Suprapubic skin (tissue), 4 donors: ENCODE measurements around the gene SCARB1.

Experiments used
- EP300 ChIP-seq: sonication (generic); formaldehyde crosslinking; IDR thresholded peaks from one replicate; pipeline ENCODE4 v1.6.1; 2017; ENCODE audit warnings: antibody characterized with exemption
- POLR2A ChIP-seq, 2 donors: fragments of 450-650 bp; IDR thresholded peaks; one replicate each; pipeline ENCODE4 v1.6.1; 2017; ENCODE audit warnings: antibody characterized with exemption in 2 of 2, mild to moderate bottlenecking in 2 of 2, moderate library complexity in 2 of 2
- POLR2AphosphoS5 ChIP-seq, 3 donors: sonication (generic); formaldehyde crosslinking; IDR thresholded peaks; one replicate each; pipeline ENCODE4 v1.6.1; 2017; ENCODE audit warnings: antibody characterized with exemption in 3 of 3
- TF ChIP-seq, protein P1 (sequence below), 2 donors: fragments of 200-600 bp in 1 of 2; fragments of 450-650 bp in 1 of 2; sonication (generic) in 1 of 2; IDR thresholded peaks; one replicate each; pipeline ENCODE4 v1.5.1; 2016 to 2019; ENCODE audit warnings: antibody characterized with exemption in 2 of 2, mild to moderate bottlenecking in 1 of 2, moderate library complexity in 1 of 2

DNA sequence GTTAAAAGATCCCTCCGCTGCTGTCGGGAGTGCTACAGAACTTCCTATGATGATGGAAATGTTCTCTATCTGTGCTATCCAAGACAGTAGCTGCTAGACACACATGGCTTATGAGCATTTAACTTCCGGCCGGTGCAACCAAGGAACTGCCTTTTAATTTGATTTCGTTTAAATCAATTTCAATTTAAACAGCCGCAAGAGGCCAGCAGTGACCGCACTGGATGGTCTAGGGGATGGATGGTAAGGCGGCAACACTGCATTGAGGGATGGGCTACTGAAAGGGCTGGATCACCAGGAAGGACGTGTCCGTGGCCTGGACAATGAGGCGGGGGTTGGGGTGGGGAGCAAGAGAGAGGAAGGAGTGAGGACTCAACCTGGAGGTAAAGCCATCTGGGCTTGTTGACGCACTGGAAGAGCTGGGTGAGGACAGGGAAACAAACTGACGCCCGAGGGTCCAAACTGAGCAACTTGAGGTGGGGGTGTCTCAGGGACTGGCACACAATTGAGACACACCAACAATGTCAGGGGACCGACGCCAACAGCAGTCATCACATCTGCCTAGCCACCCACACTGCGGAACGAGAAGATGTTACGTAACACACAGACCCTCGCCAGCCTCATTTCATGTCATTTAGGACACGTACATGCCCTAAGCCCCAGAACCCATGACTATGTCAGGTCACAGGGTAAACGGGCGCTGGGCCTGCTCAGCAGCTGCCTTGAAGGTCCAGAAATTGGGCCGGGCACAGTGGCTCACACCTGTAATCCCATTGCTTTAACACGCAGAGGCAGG lies 57.6 kb downstream of the SCARB1 start:
- TF ChIP-seq POLR2A (IDR thresholded peaks at IDR 0.05) (no peak), POLR2AphosphoS5 (IDR thresholded peaks at IDR 0.05) (no peak), EP300 (no peak)
- TF ChIP-seq, protein P1, sequence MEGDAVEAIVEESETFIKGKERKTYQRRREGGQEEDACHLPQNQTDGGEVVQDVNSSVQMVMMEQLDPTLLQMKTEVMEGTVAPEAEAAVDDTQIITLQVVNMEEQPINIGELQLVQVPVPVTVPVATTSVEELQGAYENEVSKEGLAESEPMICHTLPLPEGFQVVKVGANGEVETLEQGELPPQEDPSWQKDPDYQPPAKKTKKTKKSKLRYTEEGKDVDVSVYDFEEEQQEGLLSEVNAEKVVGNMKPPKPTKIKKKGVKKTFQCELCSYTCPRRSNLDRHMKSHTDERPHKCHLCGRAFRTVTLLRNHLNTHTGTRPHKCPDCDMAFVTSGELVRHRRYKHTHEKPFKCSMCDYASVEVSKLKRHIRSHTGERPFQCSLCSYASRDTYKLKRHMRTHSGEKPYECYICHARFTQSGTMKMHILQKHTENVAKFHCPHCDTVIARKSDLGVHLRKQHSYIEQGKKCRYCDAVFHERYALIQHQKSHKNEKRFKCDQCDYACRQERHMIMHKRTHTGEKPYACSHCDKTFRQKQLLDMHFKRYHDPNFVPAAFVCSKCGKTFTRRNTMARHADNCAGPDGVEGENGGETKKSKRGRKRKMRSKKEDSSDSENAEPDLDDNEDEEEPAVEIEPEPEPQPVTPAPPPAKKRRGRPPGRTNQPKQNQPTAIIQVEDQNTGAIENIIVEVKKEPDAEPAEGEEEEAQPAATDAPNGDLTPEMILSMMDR (IDR thresholded peaks at IDR 0.05), result no peak
